ENCODE measurements around the gene DDR2.
"Not testable (repeated sequence)": the region's sequence is repeated elsewhere in the genome, so short reads cannot be mapped to it uniquely, and the experiment has no call there.

The DDR2 gene

DNA sequence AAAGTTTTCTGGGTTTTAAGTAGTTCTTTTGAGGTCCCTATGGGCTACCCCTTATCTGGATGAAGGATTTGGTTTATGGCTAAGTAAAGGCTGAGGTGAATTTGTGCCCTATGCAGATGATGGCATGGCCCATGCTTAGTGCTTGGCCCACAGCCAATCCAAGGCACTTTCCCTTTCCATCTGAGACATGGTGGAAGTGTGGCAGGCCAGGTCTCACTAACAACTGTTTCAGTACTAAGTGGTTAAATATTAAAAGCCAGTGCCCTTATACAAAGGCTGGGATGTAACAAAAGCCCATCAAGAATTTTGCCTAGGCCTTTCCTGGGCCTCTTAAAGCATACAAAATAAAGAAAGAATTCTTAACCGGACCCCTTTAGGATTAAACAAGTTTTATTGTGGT is 156.5 kb downstream of the DDR2 start:
- DNase-seq, result not testable (repeated sequence)

GRCh38 chr1:162790303-162790984 is 158.2 kb downstream of the DDR2 start, which contains the start of gene HSD17B7:
TSS of gene HSD17B7 (plus strand) at chr1:162790702. CDS start at chr1:162790801, 99 bp downstream.
- peak; percentile 32 for DNase-seq

DNA sequence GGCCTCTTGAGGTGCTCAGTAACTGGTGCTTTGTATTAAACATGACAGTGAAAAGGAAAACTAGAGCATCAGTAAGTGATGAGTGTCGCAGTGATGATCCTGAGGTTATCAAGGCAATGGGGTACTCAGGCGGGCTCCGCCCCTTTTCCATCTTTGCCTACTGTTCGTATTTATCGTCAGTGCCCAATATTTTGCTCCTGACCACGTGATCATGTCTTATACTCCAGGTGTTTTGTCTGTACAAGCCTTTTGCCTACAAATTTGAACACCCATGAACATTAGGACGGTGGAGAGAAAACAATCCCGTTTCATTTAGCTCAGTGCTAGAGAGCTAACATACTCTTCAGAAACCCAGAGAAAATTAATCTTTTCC is 158.7 kb downstream of the DDR2 start:
- DNase-seq, result not testable (repeated sequence)

- DNase-seq, result not testable (repeated sequence)
These were observed 162.0 kb downstream of the DDR2 start for GRCh38 chr1:162794284-162794683.

DNA sequence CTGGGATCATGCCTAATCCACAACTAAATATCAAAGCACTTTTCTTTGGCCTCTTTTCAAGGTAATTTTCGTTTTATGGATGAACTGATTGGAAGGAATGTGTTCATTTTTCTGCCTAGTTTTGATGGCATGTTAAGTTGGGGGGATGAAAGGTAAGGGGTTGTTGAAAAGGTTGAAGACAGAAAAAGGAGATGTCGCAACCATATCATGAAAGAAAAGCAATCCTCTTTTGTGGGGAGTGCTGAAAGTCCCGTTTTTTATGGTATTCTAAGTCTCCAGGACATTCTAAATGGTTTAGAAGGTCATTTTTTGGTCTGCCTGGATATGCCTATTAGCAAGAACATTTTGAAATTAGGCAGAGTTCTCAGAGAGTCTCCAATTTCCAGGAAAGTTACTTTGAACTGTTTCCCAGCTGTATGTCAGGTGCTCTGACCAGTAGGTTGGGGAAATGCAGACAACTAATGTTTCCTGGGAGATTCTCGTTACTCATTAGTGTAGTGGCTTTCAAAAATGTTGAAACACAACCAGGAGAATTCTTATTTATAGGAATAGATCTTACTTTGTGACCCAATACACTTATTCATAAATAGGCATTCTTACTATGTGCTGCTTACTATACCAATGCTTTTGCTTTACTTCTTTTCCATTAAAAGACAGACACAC is 164.5 kb downstream of the DDR2 start:
- DNase-seq, result not testable (repeated sequence)

DNA sequence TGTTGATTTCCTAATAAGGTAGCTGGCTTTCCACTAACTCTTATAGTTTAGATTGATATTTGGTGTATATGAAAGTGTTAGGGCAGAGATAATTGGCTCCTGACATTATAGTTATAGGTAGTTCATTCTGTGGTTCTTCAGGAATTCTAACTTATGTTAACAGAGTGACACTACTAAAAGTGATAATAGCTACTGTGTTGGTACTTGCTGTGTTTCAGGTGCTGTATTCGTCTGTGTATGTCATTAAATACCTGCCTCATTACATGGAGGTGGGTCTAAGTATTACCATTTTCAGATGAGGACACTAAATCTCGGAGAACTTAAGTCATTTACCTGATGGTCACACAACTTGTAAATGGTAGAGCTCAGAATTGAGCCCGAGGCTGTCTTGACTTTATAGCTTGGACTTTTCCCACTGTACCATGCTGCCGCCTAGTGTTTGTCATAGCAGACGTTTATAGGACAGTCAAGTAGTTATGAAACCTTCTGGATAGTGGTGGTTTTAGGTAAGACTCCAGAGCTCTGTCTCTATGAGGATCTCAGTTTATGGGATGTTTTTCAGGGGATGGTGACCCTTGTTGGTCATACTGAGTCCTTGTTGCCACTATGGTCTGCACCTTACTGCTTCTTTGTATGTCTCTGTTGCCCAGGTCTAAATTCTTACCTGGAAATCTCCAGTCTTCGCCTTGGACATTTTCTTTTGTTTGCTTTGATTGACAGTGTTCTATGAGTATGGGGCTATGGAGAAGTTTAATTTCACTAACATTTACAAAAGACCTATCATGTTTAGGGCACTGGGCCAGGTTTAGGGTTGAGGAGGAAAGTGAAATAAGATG is 167.9 kb downstream of the DDR2 start:
- DNase-seq, result not testable (repeated sequence)

GRCh38 chr1:162807503-162807902 is 175.2 kb downstream of the DDR2 start:
- not testable (repeated sequence) for DNase-seq

- DNase-seq, result not testable (repeated sequence)
These were observed 180.1 kb downstream of the DDR2 start for GRCh38 chr1:162812357-162812756.

- DNase-seq, result not testable (repeated sequence)
These were observed 185.9 kb downstream of the DDR2 start for GRCh38 chr1:162818136-162818535.

DNA sequence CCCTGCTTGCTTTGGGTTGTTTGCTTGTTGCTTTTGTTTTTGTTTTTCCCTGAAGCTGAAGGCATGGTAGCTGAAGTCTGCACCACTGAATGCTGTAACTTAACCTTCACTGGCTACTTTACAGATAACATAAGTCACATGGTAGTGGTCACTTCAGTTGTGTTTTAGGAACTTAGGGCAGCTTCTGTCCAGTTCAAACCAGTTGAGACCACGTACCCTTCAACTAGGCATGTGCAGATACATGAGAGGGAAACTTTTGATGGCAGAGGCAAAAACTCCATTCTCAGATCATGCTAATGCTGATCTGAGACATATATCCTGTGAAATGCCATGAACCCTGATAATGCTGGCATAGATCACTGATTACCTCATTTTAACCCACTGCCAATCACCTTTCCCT is 186.4 kb downstream of the DDR2 start:
- not testable (repeated sequence) for DNase-seq

- DNase-seq, result no peak
These were observed 190.3 kb downstream of the DDR2 start for GRCh38 chr1:162822391-162823200.

GRCh38 chr1:162823231-162823630 is 191.0 kb downstream of the DDR2 start:
- DNase-seq, result no peak

- no peak for DNase-seq
These were observed 191.7 kb downstream of the DDR2 start for GRCh38 chr1:162823771-162824525.

DNA sequence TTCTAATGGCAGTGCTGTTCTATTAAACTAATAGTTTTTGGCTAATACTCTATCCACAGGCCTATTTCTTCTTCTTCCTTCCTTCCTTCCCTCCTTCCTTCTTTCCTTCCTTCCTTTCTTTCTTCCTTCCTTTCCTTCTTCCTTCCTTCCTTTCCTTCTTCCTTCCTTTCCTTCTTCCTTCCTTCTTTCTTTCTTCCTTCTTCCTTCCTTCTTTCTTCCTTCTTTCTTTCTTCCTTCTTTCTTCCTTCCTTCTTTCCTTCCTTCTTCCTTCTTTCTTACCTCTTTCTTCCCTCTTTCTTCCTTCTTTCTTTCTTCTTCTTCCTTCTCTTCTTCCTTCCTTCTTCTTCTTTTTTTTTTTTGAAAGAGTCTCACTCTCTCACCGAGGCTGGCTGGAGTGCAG is 197.0 kb downstream of the DDR2 start:
- DNase-seq, result no peak

DNA sequence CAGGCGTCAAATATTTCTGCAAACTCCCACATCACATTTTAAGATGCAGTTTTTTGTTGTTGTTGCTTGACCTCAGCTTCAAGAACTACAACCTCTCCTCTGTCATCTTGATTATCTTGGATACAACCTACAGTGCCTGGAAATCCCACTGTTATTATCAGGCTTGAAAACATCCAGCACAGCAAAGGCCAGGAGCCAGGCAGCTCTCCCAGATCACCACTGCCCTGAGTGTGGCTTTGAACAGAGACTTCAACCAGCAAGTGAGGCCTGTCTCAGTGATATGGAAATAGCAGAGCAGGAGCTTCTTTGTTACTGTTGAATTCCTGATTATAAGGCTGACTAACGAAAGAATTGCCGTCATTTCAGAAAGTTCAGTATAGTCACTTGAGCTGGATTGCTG is 200.2 kb downstream of the DDR2 start:
- DNase-seq, result no peak

- no peak for DNase-seq
These were observed 203.1 kb downstream of the DDR2 start for GRCh38 chr1:162835157-162835899.

Data from GDM1 (cell line).